HG03064 (cell line): Measurements from ENCODE around the gene TTC31.
"Not testable (repeated sequence)": the region's sequence is repeated elsewhere in the genome, so short reads cannot be mapped to it uniquely, and the experiment has no call there.

Experiments used
- ATAC-seq: cut with Tn5 transposase; IDR thresholded peaks from one replicate; pipeline ENCODE4 v1.9.1; 2021; ENCODE audit warnings: low read depth; ENCODE audit not compliant: unreplicated experiment

Gene TTC31

DNA sequence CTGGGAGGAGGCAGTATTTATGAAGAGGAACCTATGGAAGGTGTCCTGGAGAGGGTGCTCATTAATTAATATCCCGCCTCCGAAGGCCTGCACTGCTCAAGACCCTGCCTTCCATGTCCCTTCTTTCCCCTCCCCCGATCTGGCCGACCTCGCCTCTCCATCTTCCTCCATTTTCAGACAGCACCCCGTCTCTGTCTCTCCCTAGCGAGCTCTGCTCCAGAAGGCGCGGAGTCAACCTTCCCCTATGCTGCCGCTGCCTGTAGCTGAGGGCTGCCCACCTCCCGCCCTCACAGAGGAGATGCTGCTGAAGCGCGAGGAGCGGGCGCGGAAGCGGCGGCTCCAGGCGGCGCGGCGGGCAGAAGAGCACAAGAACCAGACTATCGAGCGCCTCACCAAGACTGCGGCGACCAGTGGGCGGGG lies 25.7 kb upstream of the TTC31 start:
- ATAC-seq, result no peak

GRCh38 chr2:74457549-74458131 lies 25.2 kb upstream of the TTC31 start:
- ATAC-seq, result peak; percentile 26

DNA sequence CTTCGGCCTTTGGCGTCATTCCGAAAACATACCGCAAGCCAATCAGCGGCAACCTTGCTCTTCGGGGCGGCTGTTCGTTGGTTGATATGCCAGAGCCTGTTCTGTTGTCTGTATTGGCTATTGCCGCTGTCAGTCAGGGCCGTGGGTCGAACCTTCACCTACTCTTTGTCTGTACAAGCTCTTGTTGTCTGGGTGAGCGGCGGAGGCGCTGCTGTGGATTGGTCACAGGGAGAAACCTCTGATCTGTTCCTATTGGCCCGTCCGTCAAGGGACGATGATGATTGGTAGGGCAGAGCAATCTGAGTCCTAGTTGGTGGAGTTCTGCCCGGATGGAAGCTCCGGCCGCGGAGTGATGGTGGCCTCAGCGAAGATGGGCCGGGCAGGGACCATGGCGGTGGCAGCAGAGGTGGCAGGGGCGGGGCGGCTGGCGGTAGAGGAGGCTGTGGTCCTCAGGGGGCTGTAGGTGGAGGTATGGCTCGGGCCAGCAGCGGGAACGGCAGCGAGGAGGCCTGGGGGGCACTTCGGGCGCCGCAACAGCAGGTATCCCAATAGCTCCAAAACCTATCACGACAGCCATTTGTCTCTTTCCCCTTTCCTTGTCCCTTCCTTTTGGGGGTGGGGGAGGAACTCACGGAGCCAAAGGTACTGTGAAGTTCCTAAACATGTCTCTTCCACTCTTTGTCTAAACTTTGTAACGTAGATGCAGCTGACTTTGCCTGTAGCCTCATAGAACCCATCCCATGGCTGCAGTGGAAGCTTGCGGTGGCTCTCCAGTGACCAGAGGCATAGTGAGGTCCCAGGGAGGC lies 24.5 kb upstream of the TTC31 start, which contains the start of gene WBP1:
Gene WBP1, plus strand, starts transcription at position 307 of the 806 bp plus-strand sequence. Its CDS starts 165 bp downstream, at position 472.
- peak; percentile 84 for ATAC-seq

DNA sequence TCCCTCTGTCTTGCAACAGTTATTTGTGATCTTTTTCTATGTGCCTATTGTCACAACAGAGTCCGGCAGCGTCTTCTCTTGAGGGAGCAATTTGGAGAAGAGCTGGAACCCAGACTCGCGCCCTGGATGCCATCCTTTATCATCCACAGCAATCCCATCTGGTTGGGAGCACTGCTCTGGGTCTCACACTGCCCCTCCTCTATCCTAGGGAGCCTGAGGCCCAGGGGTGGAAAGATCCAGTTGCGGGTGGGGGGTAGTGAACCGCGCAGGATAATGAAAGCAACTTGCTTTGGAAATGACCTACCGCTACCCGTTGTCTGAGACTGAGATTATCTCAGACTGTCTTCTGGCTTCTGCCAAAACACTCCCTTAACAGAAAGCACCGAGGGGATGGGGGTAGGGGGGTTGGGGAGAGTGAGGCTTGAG lies 23.9 kb upstream of the TTC31 start:
- ATAC-seq, result no peak

GRCh38 chr2:74459503-74460118 lies 23.3 kb upstream of the TTC31 start:
- not testable (repeated sequence) for ATAC-seq

DNA sequence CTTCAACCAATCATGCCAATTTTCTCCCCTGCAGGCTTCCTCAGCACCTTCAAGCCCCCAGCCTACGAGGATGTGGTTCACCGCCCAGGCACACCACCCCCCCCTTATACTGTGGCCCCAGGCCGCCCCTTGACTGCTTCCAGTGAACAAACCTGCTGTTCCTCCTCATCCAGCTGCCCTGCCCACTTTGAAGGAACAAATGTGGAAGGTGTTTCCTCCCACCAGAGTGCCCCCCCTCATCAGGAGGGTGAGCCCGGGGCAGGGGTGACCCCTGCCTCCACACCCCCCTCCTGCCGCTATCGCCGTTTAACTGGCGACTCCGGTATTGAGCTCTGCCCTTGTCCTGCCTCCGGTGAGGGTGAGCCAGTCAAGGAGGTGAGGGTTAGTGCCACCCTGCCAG lies 22.7 kb upstream of the TTC31 start:
- ATAC-seq, result not testable (repeated sequence)

- no peak for ATAC-seq
These were observed 21.5 kb upstream of the TTC31 start for GRCh38 chr2:74461187-74462053.

DNA sequence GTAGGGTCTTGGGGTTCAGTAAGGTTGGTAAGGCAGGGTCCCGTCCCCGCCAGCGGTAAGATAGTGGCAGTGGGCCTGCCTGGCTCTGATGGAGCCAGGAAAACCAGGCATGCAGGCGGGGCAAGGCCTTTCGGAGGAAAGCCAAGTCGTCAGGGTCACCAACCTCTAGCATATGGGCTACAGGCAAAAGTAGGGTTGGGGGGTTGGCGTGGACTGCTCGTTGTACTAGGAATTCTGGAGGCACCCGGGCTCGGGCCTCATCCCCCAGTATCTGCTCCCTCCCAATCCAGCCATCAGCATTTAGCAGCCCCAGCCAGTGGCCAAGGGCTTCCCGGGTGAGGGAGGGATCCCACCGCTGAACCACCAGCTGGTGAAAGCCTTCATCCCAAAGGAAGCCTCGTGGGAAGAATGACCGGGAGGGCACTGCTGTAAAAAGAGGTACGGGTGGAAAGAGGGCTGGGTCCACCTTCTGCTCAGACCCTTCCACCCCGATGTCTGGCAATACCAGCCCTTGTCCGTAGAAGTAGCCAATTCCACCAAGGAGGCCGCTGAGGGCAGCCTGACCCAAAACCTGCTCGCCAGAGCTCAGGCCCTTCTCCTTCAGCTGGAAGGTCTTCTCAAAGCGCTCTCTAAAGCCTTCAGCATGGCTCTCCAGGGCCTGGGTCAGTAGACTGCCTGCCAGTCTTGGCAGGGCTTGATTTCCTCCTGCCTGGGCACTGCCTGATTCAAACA lies 20.7 kb upstream of the TTC31 start:
- no peak for ATAC-seq

DNA sequence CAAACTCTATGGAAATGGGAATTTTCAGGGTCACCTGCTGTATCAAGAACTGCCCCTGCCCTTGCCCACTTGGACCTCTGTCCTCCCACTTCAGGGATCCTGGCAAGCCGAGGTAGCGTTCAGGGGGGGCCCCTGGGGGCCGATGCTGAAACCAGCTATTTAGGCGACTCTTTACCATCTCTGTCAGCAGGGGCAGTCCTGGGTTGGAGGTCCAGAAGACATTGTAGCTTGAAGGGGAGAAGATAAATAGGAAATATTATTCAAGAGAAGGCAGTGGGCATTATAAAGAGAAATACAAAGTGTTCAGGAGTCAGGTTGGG lies 20.1 kb upstream of the TTC31 start:
- no peak for ATAC-seq

- ATAC-seq, result no peak
These were observed 18.5 kb upstream of the TTC31 start for GRCh38 chr2:74464406-74464805.

GRCh38 chr2:74470742-74471141 lies 12.1 kb upstream of the TTC31 start:
- ATAC-seq, result not testable (repeated sequence)

- no peak for ATAC-seq
These were observed 11.4 kb upstream of the TTC31 start for GRCh38 chr2:74471332-74472065.

GRCh38 chr2:74472086-74472944 lies 10.6 kb upstream of the TTC31 start, which contains the start of gene MRPL53:
Gene MRPL53 (minus strand): TSS chr2:74472680. CDS start chr2:74472660, 20 bp downstream.
- peak; percentile 81 for ATAC-seq

DNA sequence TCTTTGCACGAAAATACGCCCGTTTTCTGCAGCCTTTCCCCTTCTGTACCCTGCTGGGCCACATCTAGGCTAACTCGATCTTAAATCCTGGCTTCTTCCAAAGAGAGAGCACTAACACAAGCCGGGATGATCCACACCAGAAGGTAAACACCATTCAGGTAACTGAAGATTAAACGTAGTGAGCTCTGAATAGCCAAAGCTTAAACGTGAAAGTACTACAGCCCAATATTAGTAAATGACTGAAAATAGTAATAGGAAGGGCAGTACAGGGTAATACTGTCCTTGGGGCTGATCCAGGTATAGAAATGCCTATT lies 10.0 kb upstream of the TTC31 start:
- ATAC-seq, result no peak

- no peak for ATAC-seq
These were observed 8.4 kb upstream of the TTC31 start for GRCh38 chr2:74474481-74474880.

DNA sequence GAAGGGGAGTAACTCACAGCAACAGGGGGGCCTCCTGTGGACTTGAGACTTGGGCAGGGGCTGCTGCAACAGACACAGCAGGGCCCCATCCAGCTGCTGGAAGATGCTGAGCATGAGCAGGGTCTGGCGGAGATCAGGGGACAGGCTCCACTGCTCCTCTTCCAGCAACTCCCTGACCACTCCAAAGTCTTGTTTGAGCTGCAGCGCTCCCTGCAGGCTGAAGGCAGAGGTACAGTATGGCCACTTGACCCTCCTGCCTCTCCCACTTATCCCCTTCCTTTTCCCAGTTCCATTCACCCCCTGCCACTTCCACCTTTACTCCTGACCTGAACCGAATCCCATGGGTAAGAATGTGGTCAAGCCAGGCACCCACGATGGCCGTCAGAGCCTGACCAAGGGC lies 8.0 kb upstream of the TTC31 start:
- ATAC-seq, result no peak

GRCh38 chr2:74481431-74481830 lies 1.4 kb upstream of the TTC31 start:
- ATAC-seq, result no peak

DNA sequence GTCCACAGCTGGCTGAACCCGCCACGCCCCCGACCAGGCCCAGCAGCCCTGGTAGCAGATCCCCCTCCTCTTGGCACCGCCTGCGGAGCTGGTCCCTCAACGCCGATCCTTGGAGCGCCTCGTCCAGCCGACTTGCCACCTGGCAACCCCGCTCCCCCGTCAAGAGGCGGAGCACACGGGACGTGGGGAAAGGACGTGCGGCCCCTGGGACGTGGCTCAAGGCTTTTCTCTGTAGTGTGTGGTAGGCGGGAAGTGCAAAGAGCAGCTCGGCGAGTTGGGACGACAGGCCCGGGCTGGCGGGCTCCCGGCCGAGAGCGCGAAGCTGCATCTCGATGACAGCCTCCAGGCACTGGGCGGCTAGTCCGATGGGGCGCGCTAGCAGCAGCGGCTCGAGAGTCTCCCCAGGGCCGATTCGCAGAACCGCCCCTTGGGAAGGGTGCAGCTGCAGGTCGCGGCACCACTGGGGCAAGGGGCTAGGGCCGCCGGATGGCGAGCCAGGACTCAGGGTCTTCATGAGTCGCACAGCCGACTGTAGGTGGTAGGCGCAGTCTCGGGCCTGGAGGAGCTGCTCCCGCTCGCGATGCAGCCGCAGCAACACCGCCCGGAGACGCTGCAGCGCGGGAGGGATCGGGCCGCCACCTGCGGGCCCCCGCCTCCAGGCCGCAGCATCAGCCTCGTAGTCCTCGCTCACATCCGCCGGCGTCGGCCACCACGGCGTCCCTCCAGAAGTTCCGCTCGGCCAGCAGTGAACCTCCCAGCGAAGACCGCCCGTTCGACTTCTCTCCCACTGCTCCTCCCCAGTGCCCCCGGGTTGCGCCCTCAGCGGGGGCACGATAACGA lies 700 bp upstream of the TTC31 start:
- ATAC-seq, result peak; percentile 34
